Right kidney (tissue), 1 donor: ENCODE data around the gene RUSF1.
"Not testable (repeated sequence)": the region's sequence is repeated elsewhere in the genome, so short reads cannot be mapped to it uniquely, and the experiment has no call there.

Source experiments
- DNase-seq: peaks from one replicate; pipeline ENCODE4 v3.0.0-alpha.2; 2016

RUSF1 gene

DNA sequence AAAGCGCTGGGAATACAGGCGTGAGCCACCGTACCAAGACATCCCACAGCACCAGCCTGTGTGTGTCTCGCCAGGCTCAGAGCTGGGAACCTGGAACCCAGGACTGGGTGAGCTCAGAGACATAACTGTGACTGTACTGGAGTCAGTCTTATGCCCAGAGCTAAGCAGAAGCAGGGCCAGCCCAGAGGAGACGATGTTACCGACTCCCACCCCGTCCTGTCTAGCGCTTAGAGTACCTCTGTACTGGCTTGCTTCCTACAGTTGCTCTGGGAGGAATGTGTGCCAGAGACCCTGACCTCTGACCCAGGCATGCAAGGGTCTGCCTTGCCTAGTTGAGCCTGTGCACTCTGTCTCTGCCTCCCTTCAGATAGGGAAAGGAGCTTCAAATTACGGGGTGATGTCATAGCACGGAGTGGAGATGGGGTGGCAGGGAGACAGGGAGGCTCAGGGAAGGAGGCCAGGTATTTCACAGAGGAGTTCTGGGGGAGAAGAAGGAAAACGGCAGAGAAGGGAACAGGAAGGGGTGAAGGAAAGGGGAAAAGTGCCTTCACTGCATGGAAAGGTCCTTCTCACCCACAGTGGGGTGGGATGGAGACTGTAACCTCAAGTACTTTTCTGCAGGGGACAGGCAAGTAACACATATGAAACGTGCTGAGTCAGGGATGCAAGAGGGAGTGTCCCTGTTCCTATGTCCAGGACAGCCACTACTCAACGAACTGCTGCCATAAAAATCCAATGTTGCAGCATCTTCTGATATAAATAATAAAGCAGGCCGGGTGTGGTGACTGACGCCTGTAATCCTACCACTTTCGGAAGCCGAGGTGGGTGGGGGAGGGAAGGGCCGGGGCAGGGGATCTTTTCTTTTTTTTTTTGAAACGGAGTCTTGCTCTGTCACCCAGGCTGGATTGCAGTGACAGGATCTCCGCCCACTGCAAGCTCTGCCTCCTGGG is 54.7 kb downstream of the RUSF1 start:
- DNase-seq, result no peak

DNA sequence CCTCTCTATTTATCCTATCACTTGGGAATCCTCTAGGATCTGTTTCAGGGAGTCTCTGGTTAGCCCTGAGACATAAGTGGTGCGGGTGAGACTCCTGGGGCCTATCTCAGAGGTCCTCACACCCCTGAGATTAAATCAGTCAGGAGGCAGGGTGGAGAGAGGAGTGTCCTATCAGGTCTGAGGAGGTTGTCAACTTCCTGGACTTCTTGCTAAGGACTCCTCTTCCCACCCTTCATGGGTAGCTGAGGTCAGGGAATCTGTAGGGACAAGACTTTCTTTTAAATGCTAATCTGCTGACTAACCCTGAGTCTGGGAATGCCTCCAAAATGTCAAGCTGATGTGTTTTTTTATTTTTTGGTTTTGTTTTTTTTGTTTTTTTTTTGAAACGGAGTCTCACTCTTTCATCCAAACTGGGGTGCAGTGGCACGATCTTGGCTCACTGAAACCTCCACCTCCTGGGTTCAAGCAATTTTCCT is 55.5 kb downstream of the RUSF1 start:
- DNase-seq, result no peak

DNA sequence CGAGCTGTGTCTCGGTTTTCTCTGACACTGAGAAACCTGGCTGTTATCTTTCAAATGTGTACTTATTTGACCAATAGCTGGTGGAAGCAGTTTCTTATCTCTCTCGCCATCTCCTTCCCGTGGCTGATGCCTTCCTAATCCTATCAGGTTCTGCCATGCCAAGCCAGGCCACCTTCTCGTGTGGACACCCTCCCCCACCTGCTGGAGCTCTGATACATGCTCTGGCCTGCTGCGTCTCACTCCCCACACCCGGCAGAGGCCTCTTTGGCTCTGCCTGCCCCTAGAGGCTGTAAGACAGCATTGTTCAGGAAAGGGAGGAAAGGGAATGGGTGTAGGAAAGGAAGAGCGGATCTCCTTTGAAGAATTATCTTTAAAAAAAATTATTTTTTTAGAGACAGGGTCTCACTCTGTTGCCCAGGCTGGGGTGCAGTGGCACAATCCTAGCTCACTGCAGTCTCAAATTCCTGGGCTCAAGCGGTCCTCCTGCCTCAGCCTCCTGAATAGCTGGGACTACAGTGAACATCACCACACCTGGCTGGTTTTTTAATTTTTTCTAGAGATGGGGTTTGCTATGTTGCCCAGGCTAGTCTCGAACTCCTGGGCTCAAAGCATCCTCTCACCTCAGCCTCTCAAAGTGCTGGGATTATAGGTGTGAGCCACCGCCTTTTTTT is 56.4 kb downstream of the RUSF1 start:
- DNase-seq, result peak; percentile 49

DNA sequence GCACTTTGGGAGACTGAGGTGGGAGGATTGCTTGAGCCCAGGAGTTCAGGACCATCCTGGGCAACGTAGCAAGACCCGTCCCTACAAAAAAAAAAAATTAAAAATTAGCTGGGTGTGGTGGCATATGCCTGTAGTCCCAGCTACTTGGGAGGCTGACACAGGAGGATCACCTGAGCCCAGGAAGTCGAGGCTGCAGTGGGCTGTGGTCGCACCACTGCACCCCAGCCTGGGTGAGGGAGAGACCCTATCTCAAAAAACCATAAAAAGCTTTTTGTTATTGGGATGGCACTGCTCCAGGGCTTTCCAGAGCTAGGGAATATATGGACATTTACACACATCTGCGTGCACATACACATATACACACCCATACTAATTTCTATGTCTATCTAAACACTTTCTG is 57.0 kb downstream of the RUSF1 start:
- DNase-seq, result no peak

DNA sequence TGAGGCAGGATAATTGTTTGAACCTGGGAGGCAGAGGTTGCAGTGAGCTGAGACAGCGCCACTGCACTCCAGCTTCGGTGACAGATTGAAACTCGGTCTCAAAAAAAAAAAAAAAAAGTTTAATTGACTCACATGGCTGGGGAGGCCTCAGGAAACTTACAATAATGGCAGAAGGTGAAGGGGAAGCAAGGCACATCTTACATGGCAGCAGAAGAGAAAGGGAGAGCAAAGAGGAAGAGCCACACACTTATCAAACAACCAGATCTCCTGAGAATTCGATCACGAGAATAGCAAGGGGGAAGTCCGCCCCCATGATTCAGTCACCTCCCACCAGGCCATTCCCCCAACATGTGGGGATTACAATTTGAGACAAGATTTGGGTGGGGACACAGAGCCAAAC is 62.3 kb downstream of the RUSF1 start:
- not testable (repeated sequence) for DNase-seq

DNA sequence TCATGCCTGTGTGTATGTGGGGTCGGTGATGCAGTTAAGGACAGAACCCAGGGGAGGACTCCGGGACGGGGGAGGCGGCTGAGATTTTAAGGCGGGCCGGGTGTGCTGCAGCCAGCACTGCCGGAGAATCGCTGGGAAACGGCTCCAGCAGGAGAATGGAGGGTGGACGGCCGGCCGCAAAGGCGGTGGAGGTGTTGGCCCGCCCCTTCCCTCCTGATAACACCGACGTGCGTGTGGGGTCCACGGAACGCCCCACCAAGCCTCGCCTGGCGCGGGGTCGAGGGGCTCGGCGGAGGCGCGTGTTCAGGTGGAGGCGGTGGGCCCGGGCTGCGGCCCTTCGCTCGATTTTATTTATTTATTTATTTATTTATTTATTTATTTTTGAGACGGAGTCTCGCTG is 66.2 kb downstream of the RUSF1 start:
- peak; percentile 25 for DNase-seq

DNA sequence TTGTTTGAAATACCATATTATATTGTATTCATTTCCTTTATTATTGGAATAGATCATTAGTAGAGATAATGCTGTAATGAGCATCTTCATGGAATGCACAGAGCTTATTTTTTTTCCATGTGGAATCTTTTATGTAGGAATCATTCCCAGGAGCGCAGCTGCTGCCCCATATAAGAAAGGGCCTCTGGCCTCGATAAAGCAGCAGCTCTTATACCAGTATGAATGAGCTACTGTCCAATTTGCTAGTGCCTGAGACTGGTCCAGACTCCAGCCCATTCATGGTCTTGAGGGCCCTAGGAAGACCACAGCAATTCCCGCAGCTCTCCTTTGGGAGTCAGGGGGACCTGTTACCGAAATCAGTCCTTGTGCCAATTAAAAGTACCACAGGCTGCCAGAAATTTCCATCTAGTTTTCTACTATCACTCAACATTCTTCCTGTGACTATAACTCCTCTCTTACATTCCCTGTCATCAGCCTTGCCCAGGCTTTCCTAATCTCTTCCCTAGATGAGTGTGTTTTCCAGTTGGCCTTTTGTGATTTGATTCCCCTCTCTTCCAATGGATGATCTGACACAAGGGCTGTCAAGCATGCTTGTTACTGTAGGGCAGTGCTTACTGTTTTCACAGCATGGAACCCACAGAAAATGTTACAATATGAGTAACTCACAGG is 67.5 kb downstream of the RUSF1 start:
- DNase-seq, result no peak

DNA sequence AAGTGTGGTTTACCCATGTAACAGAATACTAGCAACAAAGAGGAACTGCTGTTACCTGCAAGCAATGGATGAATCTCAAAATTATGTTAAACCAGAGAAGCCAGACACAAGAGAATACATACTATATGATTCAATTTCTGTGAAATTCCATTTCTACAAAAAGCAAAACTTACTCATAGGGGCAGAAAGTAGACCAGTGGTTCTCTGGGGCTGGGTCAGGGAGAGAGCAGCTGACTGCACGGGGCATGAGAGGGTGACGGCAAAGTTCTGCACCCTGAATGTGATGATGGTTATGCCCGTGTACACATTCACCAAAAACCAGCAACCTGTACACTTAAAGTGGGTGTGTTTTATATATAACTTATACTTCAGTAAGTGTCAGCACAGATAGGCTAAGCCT is 68.7 kb downstream of the RUSF1 start:
- no peak for DNase-seq
